Skin of body (tissue), 2 donors: ENCODE data around the gene KAT2B. TPM values are rescaled to one million over a fixed set of nuclear protein-coding genes. Genes with fewer than 3 reads are reported as not detected.
A peak's percentile ranks its signal among the peaks of the same experiment; 100 is the strongest.

ENCODE experiments used
- DNase-seq: peaks from one replicate; lab custom pipeline; 2025; lab: John Stamatoyannopoulos, UW
- total RNA-seq: library from RNA; depleted of rRNA; stranded (reverse); fragments of >200 nt; gene quantifications from one replicate; pipeline ENCODE4 v1.2.3, GENCODE V29; 2014

Gene KAT2B
- total RNA-seq, 1 donor from 2014 or later, result 24.7 TPM

- DNase-seq, result no peak
Observed at GRCh38 chr3:20142517-20142916, 102.3 kb downstream of the KAT2B start.

DNA sequence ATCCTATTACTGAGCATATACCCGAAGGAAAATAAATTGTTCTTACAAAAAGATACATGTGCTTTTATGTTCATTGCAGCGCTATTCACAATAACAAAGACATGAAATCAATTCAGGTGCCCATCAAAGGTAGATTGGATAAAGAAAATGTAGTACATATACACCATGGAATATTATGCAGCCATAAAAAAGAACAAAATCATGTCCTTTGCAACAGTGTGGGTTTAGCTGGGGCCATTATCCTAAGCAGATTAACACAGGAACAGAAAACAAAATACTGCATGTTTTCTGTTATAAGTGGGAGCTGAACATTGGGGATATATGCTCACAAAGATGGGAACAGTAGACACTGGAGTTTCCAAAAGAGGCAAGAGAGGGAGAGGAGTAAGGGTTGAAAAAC, 103.3 kb downstream of the KAT2B start:
- DNase-seq, result no peak

DNA sequence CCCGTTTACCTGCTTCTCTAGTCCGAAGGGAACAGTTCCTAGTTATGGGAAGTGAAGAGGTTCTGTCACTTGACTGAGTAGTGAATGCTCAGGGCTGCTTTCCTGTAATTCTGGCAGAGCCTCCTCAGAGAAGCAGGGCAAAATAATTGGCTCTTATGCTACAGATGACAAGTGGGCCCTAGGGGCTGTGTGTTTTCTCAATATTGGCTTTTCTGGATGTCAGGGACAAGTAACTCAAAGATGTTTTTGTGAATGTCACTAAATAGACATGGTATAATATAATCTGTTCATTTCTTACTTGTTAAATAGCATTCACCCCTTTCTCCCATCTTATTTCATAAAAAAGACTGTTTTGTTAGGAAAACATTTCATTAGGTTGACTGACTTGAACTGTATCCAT, 105.6 kb downstream of the KAT2B start:
- DNase-seq, result no peak

DNA sequence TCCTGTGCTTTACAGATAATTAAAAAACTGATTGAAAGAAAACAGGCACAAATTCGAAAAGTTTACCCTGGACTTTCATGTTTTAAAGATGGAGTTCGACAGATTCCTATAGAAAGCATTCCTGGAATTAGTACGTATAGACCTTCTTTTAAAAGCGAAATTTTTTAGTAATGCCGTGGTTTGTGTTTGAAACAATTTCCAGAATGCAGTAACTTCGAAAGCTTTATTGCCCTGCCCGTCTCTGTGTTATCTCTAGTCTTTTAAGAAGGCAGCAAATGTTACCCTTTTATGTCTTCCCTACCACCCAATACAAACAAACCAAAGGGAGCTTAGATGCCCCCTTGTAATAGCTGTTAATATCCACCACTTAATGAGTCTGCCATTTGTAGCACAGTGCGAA, 106.1 kb downstream of the KAT2B start:
- DNase-seq, result no peak

GRCh38 chr3:20147361-20147760, 107.1 kb downstream of the KAT2B start:
- no peak for DNase-seq

DNA sequence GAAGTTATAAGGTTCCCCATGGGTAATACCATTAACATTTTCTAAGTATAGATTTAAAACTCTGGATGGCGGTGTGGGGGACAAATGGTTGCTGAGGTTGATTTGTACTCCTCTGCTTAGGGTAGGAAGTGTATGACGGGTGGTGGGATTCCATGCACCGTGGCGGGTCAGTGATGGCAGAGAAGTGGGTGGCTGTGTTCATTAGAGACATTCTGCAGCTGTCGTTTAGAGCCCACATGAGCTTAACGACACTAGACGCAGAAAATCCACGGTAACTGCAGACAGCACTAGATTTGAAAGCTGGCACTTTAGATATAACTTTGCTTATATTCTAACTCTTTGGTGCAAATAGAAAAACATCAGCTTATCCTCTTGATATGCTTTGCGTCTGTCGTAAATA, 108.2 kb downstream of the KAT2B start:
- DNase-seq, result no peak

GRCh38 chr3:20154078-20154477, 113.8 kb downstream of the KAT2B start:
- no peak for DNase-seq

GRCh38 chr3:20154928-20155327, 114.7 kb downstream of the KAT2B start:
- no peak for DNase-seq

GRCh38 chr3:20160230-20160629, 120.0 kb downstream of the KAT2B start:
- DNase-seq, result no peak

- no peak for DNase-seq
Observed at GRCh38 chr3:20161714-20162113, 121.5 kb downstream of the KAT2B start.

DNA sequence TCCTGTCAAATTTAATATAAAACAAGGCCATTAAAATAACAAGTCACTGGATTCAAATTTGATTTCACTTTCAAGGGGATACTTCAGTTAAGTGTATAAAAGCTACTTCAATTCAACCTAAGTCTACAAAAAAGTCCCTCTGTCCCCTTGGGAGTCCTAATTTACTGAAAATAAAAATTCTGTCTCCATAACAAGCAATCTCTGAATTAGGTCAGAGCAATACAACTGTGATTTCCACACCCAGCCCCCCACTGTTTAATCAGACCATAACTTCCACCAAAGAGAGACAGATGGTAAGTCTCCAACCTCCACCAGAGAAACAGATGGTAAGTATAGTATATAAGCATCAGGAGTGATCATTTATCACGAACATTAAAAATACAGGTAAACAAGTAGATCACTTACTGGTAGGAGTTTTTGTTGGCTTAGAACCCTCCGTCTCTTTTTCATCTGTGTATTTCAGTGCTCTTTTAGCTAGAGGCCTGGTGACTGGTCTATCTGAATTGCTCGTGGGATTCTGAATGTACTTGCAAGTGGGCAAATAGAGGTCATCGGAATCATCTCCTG, 133.7 kb downstream of the KAT2B start:
- DNase-seq, result no peak

DNA sequence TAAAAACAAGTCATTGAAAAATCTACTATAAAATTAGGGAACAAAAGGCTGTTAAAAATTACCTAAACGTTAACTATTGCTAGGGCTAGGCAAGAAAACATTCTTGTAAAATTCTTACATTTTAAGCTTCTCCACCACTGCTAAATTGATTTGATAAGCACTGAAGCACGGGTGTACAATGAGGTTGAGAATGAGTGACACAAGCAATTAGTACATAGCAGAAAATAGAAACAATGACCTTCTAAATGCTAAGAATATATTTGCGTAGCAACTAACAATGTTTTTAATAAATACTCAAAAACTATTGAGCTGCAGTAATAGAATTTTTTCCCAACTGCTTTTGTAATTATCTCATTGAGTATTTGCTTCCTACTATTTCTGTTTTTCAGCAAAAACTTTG, 141.0 kb downstream of the KAT2B start:
- no peak for DNase-seq

DNA sequence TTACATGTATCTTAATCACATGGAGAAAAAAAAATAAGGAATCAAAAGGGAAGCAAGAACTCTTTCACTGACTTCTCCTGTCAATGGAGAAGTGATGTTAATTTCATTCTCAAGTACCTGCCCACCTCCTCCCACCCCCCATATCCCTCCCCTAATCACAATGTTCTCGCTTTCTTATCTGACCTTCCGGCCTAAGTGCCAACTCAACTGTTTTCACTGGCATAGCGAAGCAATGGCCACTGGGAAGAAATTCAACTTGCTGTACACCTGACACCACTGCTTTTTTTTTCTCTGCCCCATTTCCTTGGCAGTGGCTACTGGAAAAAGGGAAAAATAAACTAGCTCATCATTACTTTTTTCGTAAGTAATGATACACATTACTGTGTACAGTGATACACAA, 142.0 kb downstream of the KAT2B start:
- no peak for DNase-seq

DNA sequence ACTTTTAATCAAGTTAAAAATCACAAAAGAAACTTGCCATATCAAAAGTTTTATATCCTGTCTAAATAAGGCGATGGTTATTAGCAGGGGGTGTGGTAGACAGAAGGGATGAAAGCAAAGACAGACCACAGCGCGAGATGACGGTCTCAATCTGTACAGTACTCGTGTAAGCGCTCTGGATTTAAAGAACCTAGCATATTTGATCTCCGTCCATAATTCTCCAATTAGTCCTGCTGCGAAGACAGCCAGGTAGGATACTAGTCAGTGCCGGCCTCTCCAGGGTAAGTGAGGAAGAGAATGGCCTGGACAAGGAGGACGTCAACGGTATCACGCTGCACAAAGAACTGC, 145.1 kb downstream of the KAT2B start:
- DNase-seq, result no peak

GRCh38 chr3:20185679-20186599, 145.7 kb downstream of the KAT2B start, which contains the start of gene SGO1:
Gene SGO1, minus strand, starts transcription at chr3:20186206. Its CDS starts 2,179 bp downstream, at chr3:20184027.
- peak; percentile 96 for DNase-seq

DNA sequence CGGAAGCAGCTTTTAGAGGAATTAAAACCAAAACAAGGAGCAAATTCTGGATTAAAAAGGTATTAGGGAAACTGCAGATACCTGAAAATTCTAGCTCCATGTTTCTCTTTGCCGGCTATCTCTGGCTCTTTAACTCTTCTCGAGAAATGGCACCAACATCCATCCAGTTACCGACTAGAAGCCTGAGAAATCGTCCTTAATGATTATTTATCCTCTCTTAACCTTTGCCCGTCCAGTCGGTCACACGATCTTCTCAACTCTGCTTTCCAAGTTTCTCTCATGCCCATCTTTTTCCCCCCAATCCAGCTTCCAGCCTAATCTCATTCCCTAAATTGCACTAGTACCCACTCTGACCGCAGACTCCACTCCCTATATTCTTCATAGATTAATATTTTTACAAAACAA, 146.4 kb downstream of the KAT2B start:
- no peak for DNase-seq

DNA sequence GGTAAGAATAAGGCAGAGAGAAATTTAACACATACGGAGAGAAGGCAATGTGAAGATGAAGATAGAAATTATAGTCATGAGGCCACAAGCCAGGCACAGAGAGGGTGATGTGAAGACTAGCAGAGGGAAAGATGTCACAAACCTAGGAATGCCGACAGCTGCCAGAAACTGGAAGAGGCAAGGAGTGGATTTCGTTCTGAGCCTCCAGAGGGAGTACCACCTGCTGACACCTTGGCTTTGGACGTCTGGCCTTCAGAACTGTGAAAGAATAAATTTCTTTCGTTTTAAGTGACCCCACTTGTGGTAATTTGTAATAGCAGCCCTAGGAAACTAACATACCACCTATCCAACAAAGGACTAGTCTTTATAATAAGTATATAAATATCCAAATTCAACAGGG, 150.7 kb downstream of the KAT2B start:
- no peak for DNase-seq

DNA sequence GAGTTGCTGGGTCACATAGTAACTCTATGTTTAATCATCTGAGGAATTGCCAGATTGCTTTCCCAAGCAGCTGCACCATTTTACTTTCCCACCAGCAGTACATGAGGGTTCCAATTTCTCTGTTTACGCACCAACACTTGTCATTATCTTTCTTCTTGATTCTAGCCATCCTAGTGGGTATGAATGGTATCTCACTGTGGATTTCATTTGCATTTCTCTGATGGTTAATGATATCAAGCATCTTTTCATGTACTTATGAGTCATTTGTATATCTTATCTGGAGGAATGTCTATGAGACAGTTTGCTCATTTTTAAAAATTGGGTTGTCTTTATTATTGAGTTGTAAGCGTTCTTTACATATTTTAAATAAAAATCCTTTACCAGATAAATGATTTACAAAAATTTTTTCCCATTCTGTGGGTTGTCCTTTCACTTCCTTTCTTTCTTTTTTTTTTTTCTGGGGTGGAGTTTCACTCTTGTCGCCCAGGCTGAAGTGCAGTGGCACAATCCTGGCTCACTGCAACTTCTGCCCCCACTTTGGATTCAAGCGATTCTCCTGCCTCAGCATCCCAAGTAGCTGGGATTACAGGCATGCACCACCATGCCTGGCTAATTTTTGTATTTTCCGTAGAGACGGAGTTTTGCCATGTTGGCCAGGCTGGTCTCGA, 154.7 kb downstream of the KAT2B start:
- no peak for DNase-seq

- no peak for DNase-seq
Observed at GRCh38 chr3:20197775-20198174, 157.5 kb downstream of the KAT2B start.

DNA sequence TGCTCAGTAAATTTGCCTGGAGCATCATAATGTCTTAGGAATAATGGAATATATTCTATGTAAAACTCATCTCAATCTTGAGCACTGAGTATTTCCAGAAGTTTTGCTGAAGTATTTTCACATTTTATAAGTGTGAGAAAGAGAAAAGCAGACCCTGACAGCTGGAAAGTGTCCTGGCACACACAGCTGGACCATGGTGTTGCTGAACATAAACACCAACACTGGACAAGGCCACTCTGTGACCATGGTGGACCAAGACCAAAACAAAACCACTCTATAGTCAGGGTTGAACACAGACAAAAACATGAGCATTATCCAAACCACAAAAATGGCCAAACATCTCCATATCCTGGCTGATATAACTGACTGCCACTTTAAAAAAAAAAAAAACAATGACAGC, 160.9 kb downstream of the KAT2B start:
- no peak for DNase-seq
